HepG2 (cell line): ENCODE results near the gene NTPCR. TPM values are rescaled to one million over a fixed set of nuclear protein-coding genes. Genes with fewer than 3 reads are reported as not detected.

Source experiments
- ATAC-seq: fragments of 200-7000 bp; cut with Tn5 transposase; 3 replicates; pipeline ENCODE4 v1.9.1; 2020; ENCODE audit warnings: mild to moderate bottlenecking, moderate library complexity
- BruUV-seq: library from RNA; stranded (reverse); fragments of 400-500 nt; replicated peaks from 2 replicates; lab custom pipeline; 2021; lab: Mats Ljungman, UMichigan
- CTCF ChIA-PET: fragments of 300-600 bp; formaldehyde crosslinking; extraction: SDS; loops from one replicate; lab custom pipeline; 2021; ENCODE audit warnings: low total read pairs, inconsistent platforms, low intra/inter-chr PET ratio; lab: Yijun Ruan, JAX
- POLR2A ChIA-PET: fragments of 350-600 bp; sonication (Branson Sonifier 250); formaldehyde crosslinking; loops from one replicate; lab custom pipeline; 2020; ENCODE audit warnings: antibody characterized with exemption, inconsistent platforms; lab: Yijun Ruan, JAX
- DNase-seq: peaks from one replicate; pipeline ENCODE4 v3.0.0-alpha.2; 2015; ENCODE audit warnings: low spot score
- FAIRE-seq: peaks from 3 replicates; lab custom pipeline; 2011; peaks lifted over from hg19 to GRCh38; lab: Jason Lieb, UNC
- H2AFZ ChIP-seq: one replicate; pipeline ENCODE4 v1.6.1; 2011; ENCODE audit warnings: low read length, inconsistent platforms
- H3K27ac ChIP-seq: fragments of 300-600 bp; 3 replicates; pipeline ENCODE4 v1.8.0; 2011; ENCODE audit warnings: mixed run types, mild to moderate bottlenecking, mixed read lengths, low read length, inconsistent platforms; ENCODE audit not compliant: insufficient read depth; ENCODE audit errors: extremely low read length
- H3K27me3 ChIP-seq, 2 experiments: fragments of 200-600 bp in 1 of 2; 2 replicates in 1 of 2; 3 replicates in 1 of 2; pipeline versions ENCODE4 v1.6.0 to v1.8.0; 2011; ENCODE audit warnings: low read length in 2 of 2, mild to moderate bottlenecking in 2 of 2, moderate library complexity in 2 of 2, inconsistent platforms in 1 of 2; ENCODE audit not compliant: insufficient read depth in 2 of 2, control insufficient read depth in 1 of 2
- H3K36me3 ChIP-seq, 2 experiments: fragments of 200-600 bp in 1 of 2; replicated peaks in 1 of 2; 2 replicates in 1 of 2; 3 replicates in 1 of 2; pipeline versions ENCODE4 v1.5.1 to v1.8.0; 2011; ENCODE audit warnings: low read length in 2 of 2, inconsistent platforms in 1 of 2; ENCODE audit not compliant: insufficient read depth in 2 of 2, control insufficient read depth in 1 of 2
- H3K4me1 ChIP-seq: 2 replicates; pipeline ENCODE4 v1.5.1; 2012; ENCODE audit warnings: low read length, inconsistent platforms; ENCODE audit not compliant: insufficient read depth
- H3K4me2 ChIP-seq: 2 replicates; pipeline ENCODE4 v1.6.0; 2011; ENCODE audit warnings: low read depth, low read length, inconsistent platforms
- H3K4me3 ChIP-seq, 3 experiments: fragments of 200-600 bp in 1 of 3; sonication (generic), shearing (Covaris generic) in 1 of 3; replicated peaks in 1 of 3; 2 replicates each; pipeline ENCODE4 v1.5.1; 2011 to 2016; ENCODE audit warnings: low read length in 3 of 3, inconsistent platforms in 2 of 3, low read depth in 2 of 3, mild to moderate bottlenecking in 2 of 3, control low read depth in 1 of 3, mixed read lengths in 1 of 3; ENCODE audit not compliant: insufficient read depth in 1 of 3
- H3K79me2 ChIP-seq: one replicate; pipeline ENCODE4 v1.6.1; 2011; ENCODE audit warnings: low read length, inconsistent platforms; ENCODE audit not compliant: insufficient read depth
- H3K9ac ChIP-seq: 2 replicates; pipeline ENCODE4 v1.6.0; 2011; ENCODE audit warnings: mild to moderate bottlenecking, low read depth, low read length, inconsistent platforms; ENCODE audit not compliant: insufficient read depth
- H3K9me3 ChIP-seq: 2 replicates; pipeline ENCODE4 v1.5.1; 2012; ENCODE audit warnings: mild to moderate bottlenecking, low read length
- H4K20me1 ChIP-seq: 2 replicates; pipeline ENCODE4 v1.6.0; 2011; ENCODE audit warnings: inconsistent platforms, mild to moderate bottlenecking, low read length, moderate library complexity; ENCODE audit not compliant: insufficient read depth
- DZIP1 ChIP-seq: sonication (generic); formaldehyde crosslinking; IDR thresholded peaks from 2 replicates; pipeline ENCODE4 v1.5.0; 2020; ENCODE audit warnings: mild to moderate bottlenecking, missing genetic modification reagents
- HNRNPL ChIP-seq: fragments of 200-400 bp; formaldehyde crosslinking; IDR thresholded peaks from 2 replicates; pipeline ENCODE4 v1.6.1; 2017; ENCODE audit warnings: mild to moderate bottlenecking, low read depth, low read length
- KAT2B ChIP-seq: fragments of 150-350 bp; IDR thresholded peaks from 2 replicates; pipeline ENCODE4 v1.6.1; 2014; ENCODE audit warnings: low read depth, low read length, borderline replicate concordance
- RELA ChIP-seq: sonication (generic); formaldehyde crosslinking; IDR thresholded peaks from 2 replicates; pipeline ENCODE4 v1.4.0; 2020; ENCODE audit warnings: missing genetic modification reagents
- TP53 ChIP-seq: sonication (generic); formaldehyde crosslinking; conservative IDR thresholded peaks from 2 replicates; pipeline ENCODE4 v1.4.0; 2020; ENCODE audit warnings: missing genetic modification reagents
- ZNF382 ChIP-seq: sonication (generic); formaldehyde crosslinking; IDR thresholded peaks from 2 replicates; pipeline ENCODE4 v1.5.0; 2020; ENCODE audit warnings: missing genetic modification reagents, mild to moderate bottlenecking, borderline replicate concordance
- ZNF703 ChIP-seq: sonication (generic); formaldehyde crosslinking; IDR thresholded peaks from 2 replicates; pipeline ENCODE4 v1.5.1; 2020; ENCODE audit warnings: missing genetic modification reagents, mild to moderate bottlenecking, moderate library complexity, borderline replicate concordance
- WGBS: methylation state at CpG from one replicate; pipeline ENCODE4 v1.1.6; 2017; ENCODE audit warnings: low lambda C conversion rate; 5-methylcytosine and 5-hydroxymethylcytosine counted together
- in situ Hi-C: cut with HindIII; loops from 2 replicates; pipeline ENCODE4 v1.10.0; 2017; ENCODE audit warnings: low pct_unique_long_range_greater_than_20kb; ENCODE audit not compliant: extremely low pct_ligation_motif_present
- intact Hi-C: fragments of 100-400 bp; cut with micrococcal nuclease; formaldehyde crosslinking; loops from one replicate; pipeline ENCODE4 v1.10.0; 2022; ENCODE audit not compliant: unreplicated experiment
- polyA plus RNA-seq, 8 experiments: library from polyadenylated mRNA; depleted of rRNA in 3 of 8; stranded (reverse) in 7 of 8; unstranded in 1 of 8; fragments of >200 nt; fragmentation: Illumina TruSeq in 4 of 8; extraction: Trizol in 4 of 8; gene quantifications; 2 replicates each; pipeline versions ENCODE4 v1.2.1 to v1.2.3, GENCODE V29; 2011 to 2016; ENCODE audit warnings: low read depth in 4 of 8, missing spikeins in 1 of 8, mixed read lengths in 1 of 8; ENCODE audit not compliant: insufficient read depth in 1 of 8
- total RNA-seq, 5 experiments: library from RNA; depleted of rRNA; stranded (reverse); fragments of >200 nt; fragmentation: Illumina TruSeq; extraction: Trizol; gene quantifications; 2 replicates each; pipeline ENCODE4 v1.2.3, GENCODE V29; 2016; ENCODE audit warnings: low read depth in 1 of 5
- TF ChIP-seq, protein P1 (sequence below): sonication (generic); formaldehyde crosslinking; IDR thresholded peaks from 2 replicates; pipeline ENCODE4 v1.4.0; 2020; ENCODE audit warnings: missing genetic modification reagents

Gene NTPCR
- total and polyA plus RNA-seq, 2 of the 13 experiments (the other 11 are each of a cell fraction or from before 2014, with no cell fraction given), result 11.7 to 47.0 TPM

DNA sequence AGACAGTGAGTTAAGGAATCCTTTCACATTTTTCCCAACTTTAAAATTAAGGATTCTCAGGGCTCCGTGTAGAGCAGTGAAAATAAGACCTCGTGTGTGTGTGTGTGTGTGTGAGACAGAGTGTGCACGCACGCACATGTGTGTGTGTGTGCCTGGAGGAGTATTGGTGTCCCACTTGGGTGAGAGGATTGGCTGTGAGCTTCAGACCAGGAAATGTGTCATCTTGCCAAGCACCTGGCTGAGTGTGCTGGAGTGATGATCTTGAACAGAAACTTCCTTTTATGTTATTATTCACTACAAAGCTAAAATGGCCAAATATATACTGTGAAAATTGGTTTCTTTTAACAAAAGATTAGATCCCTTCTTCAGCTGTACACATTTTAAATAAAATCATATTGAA, 35.2 kb upstream of the NTPCR start:
- WGBS, result 0% methylated on average over 4 of the region's 4 CpGs
- no peaks in the 10 kb centered on the region for H4K20me1 ChIP-seq
- no peak overlapping the region for H3K4me2 ChIP-seq
- H3K9me3 ChIP-seq, result no peaks in the 10 kb centered on the region
- TF ChIP-seq TP53 (CRISPR knock-in tag) (no peak), ZNF703 (CRISPR knock-in tag) (no peak)
- H3K4me1 ChIP-seq, result no peaks in the 10 kb centered on the region
- H3K9ac ChIP-seq, result no peak overlapping the region
- ChIA-PET CTCF (no interaction called here), POLR2A (no interaction called here)
- BruUV-seq, result no TSS peak
- no peaks in the 10 kb centered on the region for H3K27me3 ChIP-seq
- in situ Hi-C loops, result no loop called here
- ATAC-seq (no peak), FAIRE-seq (no peak), DNase-seq (no peak)
- no peaks in the 10 kb centered on the region for H3K36me3 ChIP-seq
- no peak overlapping the region for H3K27ac ChIP-seq
- H2AFZ ChIP-seq, result no peak overlapping the region
- no peak overlapping the region for H3K4me3 ChIP-seq
- intact Hi-C loops, result no loop called here
- H3K79me2 ChIP-seq, result no peaks in the 10 kb centered on the region

- no TSS peak for BruUV-seq
- no peak for FAIRE-seq
Observed at GRCh38 chr1:232917053-232917452, 33.4 kb upstream of the NTPCR start.

More at GRCh38 chr1:232917053-232917452, 33.4 kb upstream of the NTPCR start:
- H3K27ac ChIP-seq, result no peak overlapping the region
- H3K9ac ChIP-seq, result no peak overlapping the region
- H4K20me1 ChIP-seq, result no peaks in the 10 kb centered on the region
- H3K79me2 ChIP-seq, result no peaks in the 10 kb centered on the region
- H3K4me2 ChIP-seq, result no peak overlapping the region
- no peak for ATAC-seq
- no peaks in the 10 kb centered on the region for H3K9me3 ChIP-seq
- TF ChIP-seq DZIP1 (CRISPR knock-in tag) (no peak), HNRNPL (no peak), ZNF382 (CRISPR knock-in tag) (no peak), RELA (CRISPR knock-in tag) (no peak), KAT2B (no peak)
- TF ChIP-seq, protein P1, sequence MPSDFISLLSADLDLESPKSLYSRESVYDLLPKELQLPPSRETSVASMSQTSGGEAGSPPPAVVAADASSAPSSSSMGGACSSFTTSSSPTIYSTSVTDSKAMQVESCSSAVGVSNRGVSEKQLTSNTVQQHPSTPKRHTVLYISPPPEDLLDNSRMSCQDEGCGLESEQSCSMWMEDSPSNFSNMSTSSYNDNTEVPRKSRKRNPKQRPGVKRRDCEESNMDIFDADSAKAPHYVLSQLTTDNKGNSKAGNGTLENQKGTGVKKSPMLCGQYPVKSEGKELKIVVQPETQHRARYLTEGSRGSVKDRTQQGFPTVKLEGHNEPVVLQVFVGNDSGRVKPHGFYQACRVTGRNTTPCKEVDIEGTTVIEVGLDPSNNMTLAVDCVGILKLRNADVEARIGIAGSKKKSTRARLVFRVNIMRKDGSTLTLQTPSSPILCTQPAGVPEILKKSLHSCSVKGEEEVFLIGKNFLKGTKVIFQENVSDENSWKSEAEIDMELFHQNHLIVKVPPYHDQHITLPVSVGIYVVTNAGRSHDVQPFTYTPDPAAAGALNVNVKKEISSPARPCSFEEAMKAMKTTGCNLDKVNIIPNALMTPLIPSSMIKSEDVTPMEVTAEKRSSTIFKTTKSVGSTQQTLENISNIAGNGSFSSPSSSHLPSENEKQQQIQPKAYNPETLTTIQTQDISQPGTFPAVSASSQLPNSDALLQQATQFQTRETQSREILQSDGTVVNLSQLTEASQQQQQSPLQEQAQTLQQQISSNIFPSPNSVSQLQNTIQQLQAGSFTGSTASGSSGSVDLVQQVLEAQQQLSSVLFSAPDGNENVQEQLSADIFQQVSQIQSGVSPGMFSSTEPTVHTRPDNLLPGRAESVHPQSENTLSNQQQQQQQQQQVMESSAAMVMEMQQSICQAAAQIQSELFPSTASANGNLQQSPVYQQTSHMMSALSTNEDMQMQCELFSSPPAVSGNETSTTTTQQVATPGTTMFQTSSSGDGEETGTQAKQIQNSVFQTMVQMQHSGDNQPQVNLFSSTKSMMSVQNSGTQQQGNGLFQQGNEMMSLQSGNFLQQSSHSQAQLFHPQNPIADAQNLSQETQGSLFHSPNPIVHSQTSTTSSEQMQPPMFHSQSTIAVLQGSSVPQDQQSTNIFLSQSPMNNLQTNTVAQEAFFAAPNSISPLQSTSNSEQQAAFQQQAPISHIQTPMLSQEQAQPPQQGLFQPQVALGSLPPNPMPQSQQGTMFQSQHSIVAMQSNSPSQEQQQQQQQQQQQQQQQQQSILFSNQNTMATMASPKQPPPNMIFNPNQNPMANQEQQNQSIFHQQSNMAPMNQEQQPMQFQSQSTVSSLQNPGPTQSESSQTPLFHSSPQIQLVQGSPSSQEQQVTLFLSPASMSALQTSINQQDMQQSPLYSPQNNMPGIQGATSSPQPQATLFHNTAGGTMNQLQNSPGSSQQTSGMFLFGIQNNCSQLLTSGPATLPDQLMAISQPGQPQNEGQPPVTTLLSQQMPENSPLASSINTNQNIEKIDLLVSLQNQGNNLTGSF (CRISPR knock-in tag), result no peak
- TF ChIP-seq, all 625 proteins: peak for 0
- H2AFZ ChIP-seq, result no peak overlapping the region
- 1% methylated on average over 3 of the region's 3 CpGs for WGBS
- H3K4me3 ChIP-seq, result no peak overlapping the region
- no peaks in the 10 kb centered on the region for H3K36me3 ChIP-seq
- ChIA-PET CTCF (no interaction called here), POLR2A (no interaction called here)
- in situ Hi-C loops (no loop called here), intact Hi-C loops (no loop called here)
- no peaks in the 10 kb centered on the region for H3K27me3 ChIP-seq
- no peak for DNase-seq
- no peaks in the 10 kb centered on the region for H3K4me1 ChIP-seq
